ENCODE results near the gene CRIP2. TPM values are rescaled to one million over a fixed set of nuclear protein-coding genes. Genes with fewer than 3 reads are reported as not detected.

Gene CRIP2
- total and polyA plus RNA-seq, 2 of the 8 experiments (the other 6 are each of a cell fraction or from before 2014, with no cell fraction given): 4.2 to 13.5 TPM

- ChIA-PET POLR2A (ENCODE audit: partially characterized antibody) (interaction anchor here (0.7 to 4.2 kb wide), 3 partner anchors 10 to 83 kb away, joined by 3 to 21 read pairs (median 3); no protein-coding TSS in a partner anchor), CTCF (ENCODE audit: partially characterized antibody) (interaction anchor here (0.8 to 5.3 kb wide), 6 partner anchors 11 to 65 kb away, joined by 3 to 27 read pairs (median 6); no protein-coding TSS in a partner anchor)
- Histone ChIP-seq H2BK15ac (ENCODE audit: low read length) (no peak overlapping the region), H3K14ac (ENCODE audit: insufficient read length) (no peak overlapping the region), H4K5ac (ENCODE audit: insufficient read length, low read depth, low read length) (no peak overlapping the region), H2BK20ac (ENCODE audit: low read length) (no peak overlapping the region), H3K27ac (ENCODE audit: low read depth, low read length) (no peak overlapping the region), H4K91ac (replicated peaks; ENCODE audit: insufficient read length, low read length) (no peak overlapping the region), H2BK120ac (replicated peaks; ENCODE audit: low read depth, low read length) (no peak overlapping the region), H4K8ac (ENCODE audit: extremely low read depth, insufficient read depth, low read length) (no peak overlapping the region), H3K79me1 (ENCODE audit: low read depth, low read length) (no peaks in the 10 kb centered on the region), H2AFZ (ENCODE audit: low read length) (no peak overlapping the region), H3K79me2 (ENCODE audit: control insufficient read depth in 1 of 2, insufficient read depth in 2 of 2, low read length in 2 of 2) (no peaks in the 10 kb centered on the region; a peak in 1 of 4 replicates), H3K9me3 (ENCODE audit: insufficient read depth in 2 of 2, low read depth in 1 of 2, low read length in 1 of 2) (no peaks in the 10 kb centered on the region), H3K27me3 (replicated peaks in 1 of 4; ENCODE audit: control insufficient read depth in 3 of 4, extremely low read depth in 1 of 4, insufficient read depth in 3 of 4, low read length in 3 of 4) (0 out of 7 replicates have a peak, but pooled peaks cover 0 to under 1% (median 0%) of the 10 kb centered on the region in 4 experiments), H3K4me2 (ENCODE audit: insufficient read depth in 1 of 2, low read depth in 2 of 2, low read length in 2 of 2) (no peak overlapping the region), H3K4me1 (replicated peaks in 1 of 4; ENCODE audit: control insufficient read depth in 3 of 4, insufficient read depth in 4 of 4, low read length in 3 of 4) (peaks cover 0 to 9% (median 1%) of the 10 kb centered on the region in 4 experiments; a peak in 3 of 7 replicates), H3K9ac (replicated peaks in 1 of 4; ENCODE audit: extremely low read depth in 1 of 4, low read depth in 3 of 4, low read length in 3 of 4) (no peak overlapping the region), H3K56ac (replicated peaks; ENCODE audit: insufficient read length, low read depth, low read length) (no peak overlapping the region), H3K4me3 (ENCODE audit: extremely low read depth in 1 of 4, insufficient read depth in 2 of 4, low read depth in 3 of 4, low read length in 4 of 4) (no peak overlapping the region), H3K18ac (ENCODE audit: extremely low read depth, low read length) (no peak overlapping the region), H2BK12ac (ENCODE audit: low read depth, low read length) (no peak overlapping the region), H3K36me3 (ENCODE audit: control insufficient read depth in 2 of 4, insufficient read depth in 4 of 4, low read length in 3 of 4) (peaks cover 11 to 67% (median 32%) of the 10 kb centered on the region in 4 experiments; a peak in 7 of 8 replicates), H4K20me1 (replicated peaks in 1 of 2; ENCODE audit: control insufficient read depth in 1 of 2, insufficient read depth in 2 of 2, low read length in 2 of 2) (peaks cover 11 to 40% of the 10 kb centered on the region in 2 experiments), H2AK5ac (ENCODE audit: low read depth, low read length) (no peak overlapping the region), H3K23me2 (ENCODE audit: low read depth, low read length) (no peaks in the 10 kb centered on the region), H3K23ac (ENCODE audit: insufficient read length) (no peak overlapping the region), H3K4ac (replicated peaks; ENCODE audit: insufficient read length, low read depth, low read length) (no peak overlapping the region), H2BK5ac (ENCODE audit: low read depth, low read length) (no peak overlapping the region)
- FAIRE-seq: no peak
- no peak for DNase-seq (ENCODE audit: low read depth in 1 of 2, low spot score in 2 of 2)
- 93% methylated on average over 20 of the region's 20 CpGs; no CpG with 5 or more reads in 1 of the 2 experiments for WGBS, 2 experiments (ENCODE audit: extremely low coverage in 1 of 2, insufficient coverage in 1 of 2, insufficient read length in 1 of 2, insufficient replicate concordance in 2 of 2, low coverage in 1 of 2, low lambda C conversion rate in 2 of 2, missing lambda C conversion rate in 1 of 2)
- TF ChIP-seq TBP (IDR thresholded peaks at IDR 0.05; ENCODE audit: low read depth, low read length) (no peak), HDAC6 (IDR thresholded peaks at IDR 0.05; ENCODE audit: low read depth, low read length) (no peak), ATF2 (IDR thresholded peaks at IDR 0.05; ENCODE audit: low read length) (no peak)
Observed at GRCh38 chr14:105467249-105467941, 7.2 kb upstream of the CRIP2 start.
